ENCODE results near the gene LGALSL. TPM values are rescaled to one million over a fixed set of nuclear protein-coding genes. Genes with fewer than 3 reads are reported as not detected.

Gene LGALSL
- polyA plus RNA-seq, 3 donors: 38.6 to 46.3 (median 40.5) TPM

DNA sequence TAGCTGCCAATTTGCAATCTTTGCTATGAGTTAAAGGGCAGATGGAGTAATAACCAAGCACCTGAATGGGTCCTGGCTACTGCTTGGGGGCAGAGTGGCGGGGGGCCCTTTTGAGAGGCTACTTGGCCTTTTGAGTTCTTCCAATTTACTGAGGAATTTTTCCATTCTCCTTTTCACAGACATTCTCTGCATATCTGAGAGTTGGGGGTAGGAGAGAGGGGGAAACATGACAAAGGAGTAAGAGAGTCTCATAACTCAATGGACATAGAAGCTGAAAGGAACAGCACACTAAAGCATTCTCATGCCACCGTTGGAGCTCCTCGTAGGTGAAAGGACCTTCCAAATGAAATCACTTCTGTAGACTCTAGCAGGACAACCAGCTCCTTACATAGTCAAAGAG is 16.1 kb downstream of the LGALSL start:
- no peak for DNase-seq (ENCODE audit: low read depth in 3 of 3, low spot score in 2 of 3)

DNA sequence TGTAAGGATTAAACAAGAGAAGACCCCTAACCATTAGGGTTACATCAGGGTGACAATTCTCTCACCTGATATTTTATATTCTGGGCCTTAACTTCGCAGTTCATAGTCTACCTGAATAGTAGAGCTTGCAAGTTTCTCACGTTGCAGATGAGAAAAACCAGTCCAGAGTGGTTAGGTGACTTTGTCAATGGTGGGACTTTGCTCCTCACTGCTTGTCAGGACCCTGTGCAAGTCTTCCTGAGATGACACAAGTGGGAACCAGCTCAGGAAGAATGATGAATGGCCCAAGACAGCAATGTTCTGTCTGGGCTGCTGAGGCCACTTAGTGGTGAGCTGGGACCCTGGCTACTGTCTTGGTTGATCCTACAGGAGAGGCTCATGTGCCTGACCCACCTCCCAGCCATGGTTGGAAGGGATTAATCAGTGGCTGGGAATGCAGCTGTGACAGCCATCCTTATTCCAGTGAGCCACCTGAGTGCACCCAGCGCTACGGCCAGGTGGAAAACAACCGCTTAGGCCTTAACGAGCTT is 16.9 kb downstream of the LGALSL start:
- DNase-seq (ENCODE audit: low read depth in 3 of 3, low spot score in 2 of 3): no peak

DNA sequence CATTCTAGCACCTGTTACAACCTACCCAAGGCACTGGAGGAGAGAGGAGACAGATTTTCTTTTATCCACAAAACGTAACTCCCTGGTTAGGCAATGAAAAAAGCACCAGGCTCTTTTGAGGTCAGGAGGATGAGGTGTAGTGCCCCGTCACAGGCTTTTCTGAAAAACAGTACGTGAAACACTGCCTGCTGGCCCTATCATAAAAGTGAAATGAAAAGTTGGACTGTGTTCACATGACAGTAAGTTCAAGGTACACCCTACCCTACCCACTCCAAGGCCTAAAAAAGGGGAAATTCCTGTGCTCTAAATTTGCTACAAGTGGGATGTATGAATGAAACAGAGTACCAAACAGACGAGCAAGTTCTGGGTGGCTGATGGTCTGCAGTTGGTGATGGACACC is 17.6 kb downstream of the LGALSL start:
- no peak for DNase-seq (ENCODE audit: low read depth in 3 of 3, low spot score in 2 of 3)

- no peak for DNase-seq (ENCODE audit: low read depth in 3 of 3, low spot score in 2 of 3)
Measured at GRCh38 chr2:64472881-64473280, 18.9 kb downstream of the LGALSL start.

GRCh38 chr2:64474121-64474571 is 20.2 kb downstream of the LGALSL start:
- no peak for DNase-seq (ENCODE audit: low read depth in 3 of 3, low spot score in 2 of 3)

- DNase-seq (ENCODE audit: low read depth in 3 of 3, low spot score in 2 of 3): no peak
Measured at GRCh38 chr2:64474636-64475035, 20.7 kb downstream of the LGALSL start.

DNA sequence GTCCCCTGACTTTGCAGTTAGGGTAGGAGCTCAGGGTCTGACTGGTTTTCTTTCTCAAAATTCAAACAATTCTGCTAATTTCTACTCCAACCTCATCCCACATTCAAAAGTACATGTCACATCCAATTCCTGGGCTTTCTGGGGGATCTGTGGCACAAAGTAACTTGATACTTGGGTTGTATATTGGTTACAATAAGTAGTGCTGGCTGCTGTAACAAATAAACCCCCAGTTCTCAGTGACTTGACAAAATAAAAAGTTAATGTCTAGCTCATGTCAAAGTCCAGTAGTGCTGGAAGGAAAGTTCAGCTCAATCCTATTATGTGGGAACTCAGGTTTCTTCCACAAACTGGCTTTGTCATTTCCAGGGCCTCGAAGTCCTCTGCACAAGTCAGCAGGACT is 23.1 kb downstream of the LGALSL start:
- DNase-seq (ENCODE audit: low read depth in 3 of 3, low spot score in 2 of 3): no peak

DNA sequence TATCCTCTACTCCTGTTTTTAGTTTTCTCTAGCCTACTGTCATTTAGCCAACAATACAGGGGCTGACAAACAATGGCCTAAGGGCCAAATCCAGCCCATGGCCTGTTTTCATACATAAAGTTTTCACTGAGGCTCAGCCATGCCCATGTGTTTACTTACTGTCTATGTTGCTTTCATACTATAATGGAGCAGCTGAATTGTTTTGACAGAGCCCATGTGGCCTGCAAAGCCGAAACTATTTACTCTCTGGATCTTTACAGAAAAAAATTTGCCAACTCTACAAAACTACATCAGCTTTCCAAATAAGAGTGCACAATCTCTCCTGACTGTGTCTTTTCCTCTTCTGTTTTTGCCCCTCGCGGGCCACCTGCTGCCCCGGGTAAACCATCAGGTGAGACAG is 24.0 kb downstream of the LGALSL start:
- DNase-seq (ENCODE audit: low read depth in 3 of 3, low spot score in 2 of 3): no peak

DNA sequence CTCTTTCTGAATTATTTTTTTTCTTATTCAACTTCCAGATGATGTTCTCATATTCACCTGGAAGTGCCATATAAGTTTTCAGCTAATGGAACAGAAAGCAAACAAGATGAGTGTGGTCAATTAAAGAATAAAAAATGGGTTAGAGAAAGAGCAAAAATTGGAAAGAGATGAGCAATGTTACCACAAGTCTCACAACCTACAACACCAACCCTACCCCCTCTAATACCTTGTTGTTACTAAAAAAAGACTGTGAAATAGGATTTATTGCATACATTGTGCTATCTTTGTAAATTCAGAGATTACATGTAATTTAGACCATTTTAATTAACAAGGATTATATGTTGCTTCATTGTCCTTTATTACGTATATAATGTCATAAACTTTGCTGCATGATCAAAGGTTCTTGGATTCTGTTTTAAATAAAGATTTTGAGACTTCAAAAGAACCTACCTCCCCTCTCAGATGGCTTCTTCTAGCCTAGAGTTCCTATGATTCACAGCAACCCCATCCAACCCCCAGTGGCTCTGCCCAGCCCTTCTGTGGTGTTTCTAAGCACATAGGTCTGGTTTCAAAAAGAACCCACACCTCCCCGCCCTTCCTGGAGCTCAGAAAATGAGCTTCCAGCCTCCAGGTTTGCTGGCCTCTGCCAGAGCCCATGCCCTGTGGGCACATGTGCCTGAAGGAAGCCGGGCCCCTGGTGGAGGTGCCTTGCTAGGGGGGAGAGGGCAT is 24.7 kb downstream of the LGALSL start:
- DNase-seq (ENCODE audit: low read depth in 3 of 3, low spot score in 2 of 3): no peak

GRCh38 chr2:64479259-64480117 is 25.5 kb downstream of the LGALSL start:
- DNase-seq (ENCODE audit: low read depth in 3 of 3, low spot score in 2 of 3): no peak

DNA sequence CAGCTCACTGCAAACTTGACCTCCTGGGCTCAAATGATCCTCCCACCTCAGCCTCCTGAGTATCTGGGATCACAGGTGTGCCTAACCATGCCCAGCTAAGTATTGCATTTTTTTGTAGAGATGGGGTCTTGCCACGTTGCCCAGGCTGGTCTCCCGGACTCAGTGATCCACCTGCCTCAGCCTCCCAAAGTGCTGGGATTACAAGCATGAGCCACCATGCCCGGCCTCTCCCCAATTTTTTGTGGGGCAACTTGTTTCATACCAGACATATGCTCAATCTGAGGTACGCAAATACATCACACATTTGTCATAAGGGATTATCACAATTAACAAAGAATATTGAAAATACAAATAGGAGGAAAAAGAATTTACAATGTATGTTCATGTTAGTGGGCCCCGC is 27.7 kb downstream of the LGALSL start:
- DNase-seq (ENCODE audit: low read depth in 3 of 3, low spot score in 2 of 3): no peak

DNA sequence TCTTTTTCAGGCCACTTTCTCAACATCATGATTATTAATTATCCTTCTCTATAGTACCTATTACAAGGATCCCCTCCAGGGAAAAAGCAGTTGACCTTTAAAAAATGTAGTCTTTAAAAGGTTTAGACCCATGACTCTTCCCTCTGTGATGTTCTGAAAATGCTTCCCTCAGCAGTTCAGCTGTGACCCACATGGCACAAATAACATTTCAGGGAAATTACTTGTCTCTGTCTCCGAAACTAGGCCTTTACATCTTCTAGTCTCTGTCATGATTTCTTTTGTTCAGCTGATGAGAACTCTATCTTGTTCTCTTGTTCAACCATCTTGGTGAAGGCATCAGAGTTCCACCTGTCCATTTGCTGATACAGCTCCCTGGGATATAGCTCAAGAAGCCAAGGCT is 28.3 kb downstream of the LGALSL start:
- no peak for DNase-seq (ENCODE audit: low read depth in 3 of 3, low spot score in 2 of 3)

DNA sequence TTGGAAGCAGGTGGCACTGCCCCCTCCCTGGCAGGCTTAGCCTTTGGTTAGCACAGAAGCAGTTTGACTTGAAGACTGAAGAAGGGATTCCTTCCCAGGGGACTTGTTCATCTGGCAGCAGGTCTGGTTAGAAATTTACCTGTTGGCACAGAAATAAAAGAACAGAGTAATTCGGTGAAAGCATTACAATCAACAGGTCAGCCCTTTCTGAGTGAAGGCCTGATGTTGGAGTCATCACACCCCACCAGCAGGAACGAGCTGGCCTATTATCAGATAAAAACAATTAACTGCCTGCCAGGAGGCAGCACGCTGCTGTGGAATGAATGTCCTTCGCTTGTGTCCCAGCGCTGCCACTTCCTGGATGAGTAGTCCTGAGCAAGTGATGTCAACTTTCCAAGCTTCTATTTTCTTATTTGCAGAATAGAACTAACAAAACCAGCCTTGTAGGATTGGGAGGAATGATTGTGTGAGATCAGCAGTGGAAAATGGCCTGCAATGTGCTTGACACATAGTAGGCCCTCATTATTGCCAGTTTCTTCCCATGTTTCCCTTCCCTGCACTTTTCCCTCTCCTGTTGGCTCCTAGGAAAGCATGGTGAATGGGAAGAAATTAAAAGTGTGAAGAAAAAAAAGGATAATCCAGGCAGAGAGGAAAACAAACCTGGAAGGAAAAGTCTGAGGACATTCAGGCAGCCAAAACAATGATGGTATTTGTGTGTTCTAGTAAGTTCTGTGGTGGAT is 29.0 kb downstream of the LGALSL start:
- no peak for DNase-seq (ENCODE audit: low read depth in 3 of 3, low spot score in 2 of 3)

- DNase-seq (ENCODE audit: low read depth in 3 of 3, low spot score in 2 of 3): no peak
Measured at GRCh38 chr2:64485331-64485730, 31.4 kb downstream of the LGALSL start.

DNA sequence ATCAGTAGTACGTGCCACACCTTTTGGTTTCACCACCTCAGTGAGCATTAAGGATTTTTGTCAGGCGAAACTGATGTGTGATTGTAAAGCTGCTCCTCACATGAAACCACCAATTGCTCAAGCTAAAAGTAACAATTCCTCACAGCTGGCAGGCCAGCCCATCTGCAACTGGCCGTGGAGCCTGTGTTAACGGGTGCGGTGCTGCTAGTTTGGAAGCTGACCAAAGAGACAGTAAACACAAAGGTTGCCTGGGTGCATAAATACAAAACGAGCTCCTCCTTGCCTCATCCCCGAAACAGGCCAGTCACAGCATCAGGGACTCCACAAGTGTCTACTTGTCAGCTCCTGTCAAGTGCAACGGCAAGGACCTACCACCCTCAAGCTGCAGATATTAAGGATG is 32.0 kb downstream of the LGALSL start:
- no peak for DNase-seq (ENCODE audit: low read depth in 3 of 3, low spot score in 2 of 3)

DNA sequence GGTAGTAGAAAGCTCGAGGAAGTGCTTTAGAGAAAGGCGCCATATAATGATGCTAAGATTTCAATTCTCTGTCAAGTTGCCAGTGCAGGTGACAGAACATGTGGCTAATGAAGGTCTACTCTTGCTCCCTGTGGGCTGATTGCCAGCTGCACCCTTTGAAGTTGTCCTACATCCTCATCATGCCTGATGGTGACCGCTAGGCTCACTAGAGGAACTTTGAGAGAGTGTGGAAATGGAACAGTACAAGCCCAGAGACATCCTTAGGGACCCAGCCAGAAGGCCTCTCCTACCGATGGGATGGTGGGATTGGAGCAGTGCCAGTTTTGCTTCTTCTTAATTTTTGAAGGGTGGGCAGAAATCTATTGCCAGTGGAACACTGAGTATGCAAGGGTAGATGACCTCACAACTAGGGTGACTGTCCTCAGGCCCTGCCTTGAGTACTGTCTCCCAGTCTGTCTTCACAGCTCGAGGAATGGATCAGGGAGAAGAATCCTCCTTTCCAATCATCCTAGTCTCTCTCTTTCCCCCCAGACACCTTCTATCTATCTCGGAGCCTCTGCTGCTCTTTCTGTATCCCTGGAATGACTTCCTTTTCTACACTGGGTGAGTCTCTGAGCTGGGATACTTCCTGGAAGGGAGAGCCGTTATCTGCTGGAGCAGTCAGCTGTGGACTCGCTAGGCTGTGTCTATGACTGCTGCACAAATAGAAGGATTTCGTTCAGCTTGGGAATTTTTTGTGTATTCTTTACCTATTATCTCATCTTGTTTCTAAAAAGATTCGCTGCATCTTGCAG is 33.5 kb downstream of the LGALSL start:
- no peak for DNase-seq (ENCODE audit: low read depth in 3 of 3, low spot score in 2 of 3)

- DNase-seq (ENCODE audit: low read depth in 3 of 3, low spot score in 2 of 3): peak; percentile 20 to 49 (median 36)
Measured at GRCh38 chr2:64488050-64488974, 34.4 kb downstream of the LGALSL start.

DNA sequence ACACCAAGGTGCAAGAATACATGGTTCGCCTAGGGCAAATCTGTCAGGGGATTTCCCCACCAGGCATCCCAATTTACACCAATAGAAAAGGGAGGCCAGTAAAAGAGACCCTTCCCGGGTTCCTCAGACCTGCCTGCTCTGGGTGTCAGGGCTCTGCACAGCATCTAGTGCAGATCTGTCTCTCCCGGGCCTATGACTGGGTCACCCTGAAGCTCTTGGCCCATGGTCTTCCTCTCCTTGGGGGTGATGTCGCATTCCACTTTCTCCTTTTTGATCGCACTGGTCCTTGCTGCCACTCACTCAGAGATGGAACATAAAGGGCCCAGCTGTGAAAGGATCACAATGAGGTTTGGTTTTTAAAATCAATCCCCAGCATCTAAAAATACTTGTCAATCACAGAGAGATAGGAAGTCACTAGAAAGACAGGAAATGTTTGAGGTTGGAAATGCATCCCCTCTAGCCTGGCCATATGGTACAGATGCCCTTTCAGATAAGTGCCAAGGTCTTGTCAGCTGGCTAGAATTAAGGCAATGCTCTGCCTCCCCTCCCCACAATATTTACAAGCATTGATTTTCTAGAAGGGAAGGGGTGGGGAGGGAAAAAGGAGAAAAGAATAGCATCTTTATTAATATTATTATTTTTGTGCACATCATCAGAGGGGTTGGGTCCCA is 35.3 kb downstream of the LGALSL start:
- DNase-seq (ENCODE audit: low read depth in 3 of 3, low spot score in 2 of 3): no peak

GRCh38 chr2:64491426-64491825 is 37.5 kb downstream of the LGALSL start:
- no peak for DNase-seq (ENCODE audit: low read depth in 3 of 3, low spot score in 2 of 3)

Data from right renal cortex interstitium (tissue), 3 donors.